GM23248 (cell line): Measurements from ENCODE around the gene PSORS1C1. TPM values are rescaled to one million over a fixed set of nuclear protein-coding genes. Genes with fewer than 3 reads are reported as not detected.
"Not testable (repeated sequence)": the region's sequence is repeated elsewhere in the genome, so short reads cannot be mapped to it uniquely, and the experiment has no call there.

Experiments used
- DNase-seq: peaks from one replicate; pipeline ENCODE4 v3.0.0-alpha.2; 2015
- H2AFZ ChIP-seq: fragments of 200-600 bp; sonication (generic); 2 replicates; pipeline ENCODE4 v1.6.1; 2016; ENCODE audit warnings: antibody characterized with exemption
- H3F3A ChIP-seq: fragments of 200-600 bp; sonication (generic); 2 replicates; pipeline ENCODE4 v1.6.1; 2016; ENCODE audit warnings: mild to moderate bottlenecking, antibody characterized with exemption, mixed run types; ENCODE audit not compliant: insufficient read depth
- H3K27ac ChIP-seq: fragments of 200-600 bp; sonication (generic); 2 replicates; pipeline ENCODE4 v1.5.1; 2016; ENCODE audit warnings: mild to moderate bottlenecking
- H3K27me3 ChIP-seq: fragments of 200-600 bp; sonication (generic); replicated peaks from 2 replicates; pipeline ENCODE4 v1.6.1; 2016; ENCODE audit warnings: mild to moderate bottlenecking; ENCODE audit not compliant: insufficient read depth
- H3K36me3 ChIP-seq: fragments of 200-600 bp; sonication (generic); 2 replicates; pipeline ENCODE4 v1.6.1; 2016; ENCODE audit warnings: low read depth, mild to moderate bottlenecking
- H3K4me1 ChIP-seq: fragments of 200-600 bp; sonication (generic); 2 replicates; pipeline ENCODE4 v1.6.1; 2016; ENCODE audit warnings: mild to moderate bottlenecking; ENCODE audit not compliant: insufficient read depth
- H3K4me2 ChIP-seq: fragments of 200-600 bp; sonication (generic); one replicate; pipeline ENCODE4 v1.6.1; 2016; ENCODE audit warnings: mild to moderate bottlenecking; ENCODE audit not compliant: unreplicated experiment
- H3K4me3 ChIP-seq: fragments of 200-600 bp; sonication (generic); 2 replicates; pipeline ENCODE4 v1.5.1; 2016; ENCODE audit warnings: mild to moderate bottlenecking
- H3K79me2 ChIP-seq: fragments of 200-600 bp; sonication (generic); 2 replicates; pipeline ENCODE4 v1.6.1; 2016; ENCODE audit warnings: mild to moderate bottlenecking; ENCODE audit not compliant: insufficient read depth
- H3K9ac ChIP-seq: fragments of 200-600 bp; sonication (generic); 2 replicates; pipeline ENCODE4 v1.6.1; 2016; ENCODE audit warnings: mild to moderate bottlenecking
- H3K9me2 ChIP-seq: fragments of 200-600 bp; sonication (generic); 2 replicates; pipeline ENCODE4 v1.6.1; 2016; ENCODE audit warnings: mixed run types, mild to moderate bottlenecking, moderate library complexity; ENCODE audit not compliant: insufficient read depth
- H3K9me3 ChIP-seq: fragments of 200-600 bp; sonication (generic); one replicate; pipeline ENCODE4 v1.6.1; 2017; ENCODE audit warnings: low read depth
- H4K20me1 ChIP-seq: fragments of 200-600 bp; sonication (generic); 2 replicates; pipeline ENCODE4 v1.6.0; 2016; ENCODE audit not compliant: insufficient read depth
- EZH2 ChIP-seq: fragments of 200-600 bp; sonication (generic); IDR thresholded peaks from 2 replicates; pipeline ENCODE4 v1.6.1; 2018; ENCODE audit warnings: antibody characterized with exemption, mild to moderate bottlenecking; ENCODE audit not compliant: insufficient read depth, poor library complexity, severe bottlenecking
- EZH2phosphoT487 ChIP-seq: fragments of 200-600 bp; sonication (generic); IDR thresholded peaks from 2 replicates; pipeline ENCODE4 v1.6.1; 2018; ENCODE audit warnings: antibody characterized with exemption, moderate library complexity, mild to moderate bottlenecking, low read depth; ENCODE audit not compliant: insufficient read depth
- WGBS, 2 experiments: methylation state at CpG; one replicate each; pipeline ENCODE4 v1.1.6; 2015 to 2017; ENCODE audit warnings: low lambda C conversion rate in 2 of 2, low coverage in 1 of 2; ENCODE audit errors: missing lambda C conversion rate in 2 of 2; 5-methylcytosine and 5-hydroxymethylcytosine counted together
- in situ Hi-C: fragments of 300-500 bp; cut with MboI; formaldehyde crosslinking; loops from 2 replicates; pipeline ENCODE4 v1.15.0; 2020
- polyA plus RNA-seq: library from polyadenylated mRNA; unstranded; fragments of >200 nt; fragmentation: Nextera tagmentation; extraction: Ambion mirVana; gene quantifications from 2 replicates; pipeline ENCODE4 v1.2.1, GENCODE V29; 2016
- total RNA-seq: library from RNA; depleted of rRNA; stranded (reverse); fragments of >200 nt; shearing (Covaris generic); gene quantifications from 2 replicates; pipeline ENCODE4 v1.2.3, GENCODE V29; 2014

Gene PSORS1C1
- total and polyA plus RNA-seq, 2 experiments from 2014 or later: 0.22 to 2.6 TPM

DNA sequence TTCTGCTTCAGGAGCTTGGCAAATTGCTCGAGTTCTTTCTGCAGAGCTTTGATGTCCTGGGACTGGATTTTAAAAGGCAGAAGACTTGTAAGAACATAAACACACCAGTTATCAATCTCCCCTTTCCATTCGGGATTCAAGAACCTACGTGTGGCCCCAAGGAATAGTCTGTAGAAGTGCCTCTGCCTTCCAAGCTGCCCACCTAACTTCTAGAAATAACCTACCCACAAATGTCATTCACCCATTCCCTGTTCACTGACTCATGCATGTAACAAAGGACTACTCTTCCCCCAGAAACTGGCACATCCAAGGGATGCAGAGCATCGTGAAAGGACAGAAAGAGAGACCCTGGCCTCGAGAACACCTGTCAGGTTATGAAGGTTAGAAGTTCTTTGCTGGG is 51.4 kb downstream of the PSORS1C1 start:
- no peak overlapping the region for H3K4me2 ChIP-seq
- no peaks in the 10 kb centered on the region for H4K20me1 ChIP-seq
- DNase-seq: no peak
- H2AFZ ChIP-seq: no peak overlapping the region
- no peaks in the 10 kb centered on the region for H3K27me3 ChIP-seq
- no peak overlapping the region for H3K4me3 ChIP-seq
- no peak overlapping the region for H3K9ac ChIP-seq
- peaks cover 5% of the 10 kb centered on the region; the same call in 1 of the 2 replicates for H3K79me2 ChIP-seq
- H3K4me1 ChIP-seq: no peaks in the 10 kb centered on the region
- no peaks in the 10 kb centered on the region for H3K9me2 ChIP-seq
- TF ChIP-seq EZH2phosphoT487 (no peak), EZH2 (no peak)
- H3F3A ChIP-seq: peaks cover 6% of the 10 kb centered on the region; the same call in 1 of the 2 replicates
- WGBS, 2 experiments: 78 to 88% methylated on average over 5 of the region's 5 CpGs
- no peaks in the 10 kb centered on the region for H3K9me3 ChIP-seq
- in situ Hi-C loops: no loop called here
- no peaks in the 10 kb centered on the region for H3K36me3 ChIP-seq
- H3K27ac ChIP-seq: no peak overlapping the region

DNA sequence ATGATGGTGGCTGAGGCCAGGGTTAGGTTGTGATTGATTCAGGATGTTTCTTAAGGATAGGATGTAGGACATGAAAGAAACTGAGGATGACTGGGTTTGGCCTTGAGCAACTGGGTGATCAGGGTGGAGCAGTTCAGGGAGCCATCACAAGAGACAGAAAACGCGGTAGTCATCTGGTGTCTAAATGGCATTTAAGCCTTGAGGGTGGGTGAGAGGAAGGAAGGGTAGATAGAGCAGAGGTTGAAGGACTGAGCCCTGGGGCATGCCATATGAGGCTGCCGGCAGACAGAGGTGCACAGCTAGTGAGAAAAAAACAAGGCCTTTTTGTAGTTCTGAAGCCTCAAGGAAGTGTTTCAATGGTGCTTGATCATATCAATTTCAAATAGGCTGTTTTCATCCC is 54.0 kb downstream of the PSORS1C1 start:
- Histone ChIP-seq H3F3A (peaks cover 6% of the 10 kb centered on the region; the same call in 1 of the 2 replicates), H3K4me2 (no peak overlapping the region), H3K79me2 (no peaks in the 10 kb centered on the region), H3K9ac (no peak overlapping the region), H2AFZ (no peak overlapping the region), H3K27ac (no peak overlapping the region), H3K4me1 (no peaks in the 10 kb centered on the region), H3K9me3 (no peaks in the 10 kb centered on the region), H4K20me1 (no peaks in the 10 kb centered on the region), H3K27me3 (no peaks in the 10 kb centered on the region), H3K4me3 (no peak overlapping the region), H3K9me2 (no peaks in the 10 kb centered on the region), H3K36me3 (no peaks in the 10 kb centered on the region)
- WGBS, 2 experiments: 75 to 79% methylated on average over 3 of the region's 3 CpGs
- no peak for TF ChIP-seq EZH2
- TF ChIP-seq EZH2phosphoT487: no peak
- no peak for DNase-seq
- in situ Hi-C loops: no loop called here

DNA sequence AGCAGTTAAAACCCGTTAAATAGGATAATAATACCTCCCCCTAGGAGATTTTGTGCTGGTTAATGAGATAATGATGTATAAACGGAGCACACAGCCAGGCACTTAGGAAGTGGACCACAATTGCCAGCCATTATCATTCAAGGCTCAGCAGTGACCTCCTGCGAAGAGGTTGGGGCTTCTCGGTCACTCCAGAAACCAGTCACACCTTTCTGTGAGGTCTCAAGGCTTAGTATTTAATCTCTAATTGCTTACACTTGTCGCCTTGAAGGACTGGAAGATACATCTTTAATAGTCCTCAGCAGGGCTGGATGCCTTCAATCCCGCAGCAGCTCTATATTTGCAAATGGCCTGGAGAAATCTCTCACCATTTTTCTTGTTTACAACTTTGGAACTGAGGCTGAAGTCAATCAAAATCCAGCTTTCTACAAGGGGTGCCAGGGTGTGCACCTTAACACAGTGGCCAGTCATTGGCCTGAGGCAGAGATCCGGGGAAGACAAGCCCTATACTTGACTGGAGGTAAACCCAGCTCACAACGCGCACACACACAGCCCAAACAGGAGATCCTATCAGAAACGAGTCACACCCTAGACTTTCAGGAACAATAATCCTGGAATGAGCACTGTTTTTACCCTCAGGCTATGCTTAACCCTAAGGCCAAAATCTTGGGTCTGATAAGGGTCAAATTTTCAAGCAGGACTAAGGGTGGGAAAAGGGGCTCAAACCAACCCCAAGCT is 54.7 kb downstream of the PSORS1C1 start:
- peak; percentile 32 for DNase-seq
- Histone ChIP-seq H3K4me2 (no peak overlapping the region), H3K9ac (no peak overlapping the region), H3K9me2 (no peaks in the 10 kb centered on the region), H3K27me3 (no peaks in the 10 kb centered on the region), H3K79me2 (no peaks in the 10 kb centered on the region), H3K9me3 (no peaks in the 10 kb centered on the region), H4K20me1 (no peaks in the 10 kb centered on the region), H3K4me3 (no peak overlapping the region), H3K27ac (no peak overlapping the region), H3K36me3 (no peaks in the 10 kb centered on the region), H2AFZ (no peak overlapping the region), H3F3A (peaks cover 6% of the 10 kb centered on the region; the same call in 1 of the 2 replicates), H3K4me1 (no peaks in the 10 kb centered on the region)
- WGBS, 2 experiments: 73 to 78% methylated on average over 10 of the region's 10 CpGs
- in situ Hi-C loops: no loop called here
- TF ChIP-seq EZH2 (no peak), EZH2phosphoT487 (no peak)

GRCh38 chr6:31169858-31170599 is 55.4 kb downstream of the PSORS1C1 start:
- H3K4me3 ChIP-seq, in situ Hi-C loops, H3K27me3 ChIP-seq, H3K9me3 ChIP-seq, H3K27ac ChIP-seq, DNase-seq, H3K4me2 ChIP-seq, H3K79me2 ChIP-seq, H3K9me2 ChIP-seq, H3K4me1 ChIP-seq, H3F3A ChIP-seq, H3K36me3 ChIP-seq, H2AFZ ChIP-seq, H3K9ac ChIP-seq, H4K20me1 ChIP-seq: not testable (repeated sequence)
- WGBS, 2 experiments: 57% methylated on average over 19 to 22 of the region's 23 CpGs
